OCI-LY7 (cell line): ENCODE results near the gene PIH1D1.

Experiments
- CTCF ChIP-seq: fragments of 200-600 bp; sonication (generic); conservative IDR thresholded peaks from 2 replicates; pipeline ENCODE4 v1.5.1; 2014; ENCODE audit warnings: mild to moderate bottlenecking, antibody characterized with exemption, low read length, moderate library complexity, mixed read lengths
- EZH2phosphoT487 ChIP-seq: fragments of 200-600 bp; sonication (generic); IDR thresholded peaks from 2 replicates; pipeline ENCODE4 v1.6.1; 2018; ENCODE audit warnings: low read depth, borderline replicate concordance, mild to moderate bottlenecking, mixed run types, antibody characterized with exemption, low read length, moderate library complexity, mixed read lengths

DNA sequence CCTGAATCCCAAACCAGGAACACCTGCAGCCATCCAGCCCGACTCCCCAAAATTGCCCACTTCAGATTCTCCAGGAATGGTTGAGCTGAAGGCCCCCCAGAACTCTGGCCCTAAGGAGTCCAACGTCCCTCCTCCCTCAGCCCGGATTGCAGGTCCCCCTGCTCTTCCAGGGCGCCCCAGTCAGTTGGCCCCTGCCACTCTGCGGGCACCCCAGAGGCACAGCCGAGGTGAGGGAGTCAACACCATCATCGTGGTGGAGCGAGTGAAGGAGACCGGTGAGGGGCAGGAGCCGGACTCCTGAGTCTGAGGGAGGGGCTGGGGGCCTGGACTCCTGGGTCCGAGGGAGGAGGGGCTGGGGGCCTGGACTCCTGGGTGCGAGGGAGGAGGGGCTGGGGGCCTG is 24.3 kb downstream of the PIH1D1 start:
- TF ChIP-seq CTCF = no peak
- TF ChIP-seq EZH2phosphoT487 = no peak
